Activated naive CD4-positive, alpha-beta T cell treated with anti-CD3 and anti-CD28 coated beads, Interleukin-2, amount 50 U/mL, for 16 hours (primary cell): ENCODE data around the gene MAT1A.
"Not testable (repeated sequence)": the region's sequence is repeated elsewhere in the genome, so short reads cannot be mapped to it uniquely, and the experiment has no call there.

Experiments
- DNase-seq: peaks from one replicate; pipeline ENCODE4 v3.0.0-alpha.2; 2020

Gene MAT1A

DNA sequence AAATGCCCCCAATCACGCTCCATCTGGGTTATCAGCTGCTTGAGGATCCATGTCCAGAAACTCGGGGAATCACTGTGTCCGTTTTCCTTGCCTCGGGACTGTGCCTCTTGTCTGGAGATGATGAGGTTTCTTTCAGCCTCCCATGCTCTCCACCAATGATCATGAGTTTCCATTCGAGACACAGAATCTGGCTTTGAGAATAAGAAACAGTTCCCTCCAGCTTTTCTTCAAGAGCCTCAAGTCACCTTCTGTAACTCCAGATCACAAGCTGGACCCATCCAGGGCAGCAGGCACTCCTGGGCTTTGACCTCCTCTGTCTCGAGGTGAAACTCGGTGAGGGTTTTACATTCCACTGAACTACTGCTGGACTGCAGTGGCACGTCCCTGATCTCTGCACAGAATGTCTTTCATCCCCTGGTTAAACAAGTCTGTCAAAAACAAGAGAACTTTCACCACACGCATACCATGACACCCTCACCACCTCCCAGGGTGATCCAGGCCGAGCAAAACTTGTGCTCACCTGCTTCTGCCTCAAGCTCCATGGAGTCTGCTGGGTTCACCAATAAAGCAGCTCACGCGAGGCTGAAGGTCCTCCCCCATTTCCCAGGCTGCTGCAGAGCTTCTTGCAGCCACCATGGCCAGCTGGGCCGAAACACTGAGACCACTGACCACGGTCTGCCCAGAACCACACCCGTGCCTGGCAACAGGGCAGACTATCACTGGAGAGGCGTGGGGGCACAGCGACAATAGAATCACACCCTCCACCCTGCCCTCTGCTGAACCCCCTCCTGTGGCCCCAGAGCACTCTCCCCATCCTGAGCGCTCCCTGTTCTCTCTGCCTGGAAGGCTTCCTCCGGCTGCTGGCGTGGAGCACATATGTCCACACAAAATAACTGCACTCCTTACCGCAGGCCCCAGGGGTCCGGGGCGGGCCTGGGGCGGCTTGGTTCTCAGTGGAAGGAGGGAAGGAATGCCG lies 25.1 kb downstream of the MAT1A start:
- DNase-seq: no peak

DNA sequence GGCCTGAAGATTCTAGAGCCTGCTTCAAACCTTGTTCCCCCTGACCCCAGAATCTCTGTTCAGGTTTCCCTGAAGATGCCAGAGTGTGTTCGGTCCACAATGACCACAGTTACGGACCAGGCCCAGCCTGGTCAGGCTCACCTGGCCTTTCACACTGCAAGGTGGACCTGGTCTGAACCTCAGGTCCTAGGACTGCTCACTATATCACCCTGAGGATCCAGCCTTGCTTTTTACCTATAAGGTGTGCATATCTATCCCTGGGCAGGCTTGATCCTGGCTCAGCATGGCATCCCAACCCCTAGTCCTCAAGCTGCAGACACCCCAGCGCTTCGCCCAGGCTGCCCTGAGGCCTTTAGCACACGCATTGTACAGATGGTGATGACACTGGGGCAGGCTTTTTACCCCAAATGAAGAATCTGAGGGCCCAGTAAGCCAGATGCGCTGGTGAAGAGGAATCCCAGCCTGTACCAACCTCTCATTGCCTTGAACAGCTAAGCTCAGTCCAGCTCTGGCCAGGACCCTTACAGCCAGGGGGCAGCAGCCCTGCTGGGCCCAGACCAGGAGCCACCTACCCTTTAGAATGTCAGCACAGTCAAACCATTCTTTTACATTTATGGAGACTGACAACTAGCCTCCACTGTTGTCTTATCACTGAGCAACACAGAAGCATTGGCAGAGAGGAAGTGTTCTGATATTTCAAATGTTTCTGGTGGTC lies 28.0 kb downstream of the MAT1A start:
- no peak for DNase-seq

DNA sequence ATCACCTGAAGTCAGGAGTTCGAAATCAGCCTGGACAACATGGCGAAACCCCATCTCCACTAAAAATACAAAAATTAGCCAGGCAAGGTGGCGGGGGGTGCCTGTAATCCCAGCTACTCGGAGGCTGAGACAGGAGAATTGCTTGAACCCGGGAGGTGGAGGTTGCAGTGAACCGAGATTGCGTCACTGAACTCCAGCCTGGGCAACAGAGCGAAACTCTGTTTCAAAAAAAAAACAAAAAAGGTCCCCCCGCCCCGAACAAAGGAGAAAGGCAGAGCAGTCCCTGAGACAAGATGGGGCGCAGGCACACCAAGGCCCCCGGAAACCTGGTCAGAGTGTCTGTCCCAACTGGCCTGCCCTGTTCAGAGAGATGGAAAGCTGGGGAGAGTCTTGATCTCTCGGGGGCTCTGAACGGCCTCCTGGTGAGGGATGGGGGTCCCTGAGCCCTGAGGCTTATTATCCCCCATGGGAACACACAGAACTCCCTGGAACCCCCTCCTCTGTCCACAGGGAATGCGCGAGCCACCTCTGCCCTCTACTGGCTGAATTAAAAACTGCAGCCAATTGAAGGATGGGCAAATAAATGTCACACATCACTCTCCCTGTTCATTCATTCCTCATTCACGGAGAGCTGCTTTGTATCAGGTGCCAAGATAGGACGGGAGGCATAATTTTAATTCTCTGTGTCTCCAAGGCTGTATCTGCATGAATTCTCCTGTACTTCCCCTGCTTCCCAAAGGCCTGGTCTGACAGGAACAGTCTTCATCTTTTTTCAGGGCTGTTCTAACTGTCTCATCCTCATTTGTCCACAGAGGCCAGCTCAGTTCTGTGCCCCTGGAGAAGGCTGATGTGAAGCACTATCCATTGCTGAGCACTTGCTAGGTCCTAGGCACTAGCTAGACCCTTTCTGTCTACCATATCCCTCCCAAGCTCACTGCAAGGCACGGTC lies 28.9 kb downstream of the MAT1A start:
- DNase-seq: no peak

DNA sequence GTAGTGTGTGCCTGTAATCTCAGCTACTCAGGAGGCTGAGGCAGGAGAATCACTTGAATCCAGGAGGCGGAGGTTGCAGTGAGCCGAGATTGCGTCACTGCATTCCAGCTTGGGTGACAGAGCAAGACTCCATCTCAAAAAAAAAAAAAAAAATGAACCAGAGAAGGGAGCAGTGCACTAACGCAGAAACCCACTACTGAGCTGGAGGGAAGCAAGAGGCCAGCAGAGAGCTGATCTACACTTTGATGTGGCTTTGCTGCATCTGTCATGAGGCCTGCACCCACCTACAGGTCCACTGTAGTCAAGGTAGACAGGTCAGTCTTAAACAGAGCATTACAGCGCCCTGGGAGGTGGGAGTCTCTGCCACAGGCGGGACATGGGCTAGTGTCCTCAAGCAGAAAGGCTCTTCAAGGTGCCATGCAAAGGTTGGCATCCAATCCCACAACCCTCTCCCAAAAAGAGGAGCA lies 30.0 kb downstream of the MAT1A start:
- DNase-seq: no peak

DNA sequence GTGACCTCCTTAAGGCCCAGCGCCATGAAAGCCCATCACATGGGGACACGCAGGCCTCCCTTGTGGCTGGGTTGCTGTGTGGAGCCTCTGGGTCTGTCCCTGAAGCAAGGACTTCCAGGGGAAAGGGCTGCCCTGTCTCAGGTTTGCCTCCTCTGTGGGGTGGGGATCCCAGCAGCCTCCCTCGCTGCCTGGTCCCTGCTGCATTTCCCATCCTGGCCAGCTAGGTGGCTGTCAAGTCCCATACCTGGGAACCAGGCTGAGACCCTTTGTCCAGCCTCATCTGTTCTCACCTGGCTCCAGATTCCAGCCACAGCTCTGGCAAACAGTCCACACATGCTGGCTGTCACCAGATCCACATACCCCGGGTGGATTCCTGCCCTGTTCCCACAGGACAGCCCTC lies 32.7 kb downstream of the MAT1A start:
- DNase-seq: not testable (repeated sequence)

DNA sequence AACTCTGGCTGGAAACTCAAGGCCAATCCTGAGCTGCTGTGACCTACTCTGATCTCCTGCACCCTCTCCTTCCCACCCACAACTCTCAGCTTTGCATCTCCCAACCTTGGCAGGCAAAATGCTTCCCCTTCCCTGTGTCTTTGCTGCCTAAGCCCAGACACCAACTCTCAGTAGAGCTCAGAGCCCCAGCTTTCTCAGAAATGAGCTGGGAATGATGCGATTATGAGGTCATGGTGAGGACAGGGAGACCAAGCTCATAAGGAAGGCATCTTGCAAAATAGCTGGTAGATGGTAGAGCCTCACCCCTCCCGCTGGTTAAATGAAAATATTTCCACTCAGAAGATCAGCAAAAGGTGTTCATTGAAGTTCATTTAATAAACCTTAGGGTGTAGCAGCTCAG lies 34.7 kb downstream of the MAT1A start:
- DNase-seq: not testable (repeated sequence)

DNA sequence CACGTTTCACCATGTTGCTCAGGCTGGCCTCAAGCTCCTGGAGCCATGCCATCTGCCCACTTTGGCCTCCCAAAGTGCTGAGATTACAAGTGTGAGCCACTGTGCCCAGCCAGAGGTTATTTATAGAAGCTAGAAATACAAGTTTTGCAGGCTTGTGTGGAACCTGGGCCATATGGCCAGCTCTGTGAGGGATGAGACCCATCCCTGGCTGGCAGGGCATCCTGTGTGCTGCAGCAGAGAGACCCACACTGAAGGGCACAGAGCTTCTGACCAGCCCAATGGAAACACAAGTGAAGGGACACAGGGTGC lies 35.5 kb downstream of the MAT1A start:
- not testable (repeated sequence) for DNase-seq

DNA sequence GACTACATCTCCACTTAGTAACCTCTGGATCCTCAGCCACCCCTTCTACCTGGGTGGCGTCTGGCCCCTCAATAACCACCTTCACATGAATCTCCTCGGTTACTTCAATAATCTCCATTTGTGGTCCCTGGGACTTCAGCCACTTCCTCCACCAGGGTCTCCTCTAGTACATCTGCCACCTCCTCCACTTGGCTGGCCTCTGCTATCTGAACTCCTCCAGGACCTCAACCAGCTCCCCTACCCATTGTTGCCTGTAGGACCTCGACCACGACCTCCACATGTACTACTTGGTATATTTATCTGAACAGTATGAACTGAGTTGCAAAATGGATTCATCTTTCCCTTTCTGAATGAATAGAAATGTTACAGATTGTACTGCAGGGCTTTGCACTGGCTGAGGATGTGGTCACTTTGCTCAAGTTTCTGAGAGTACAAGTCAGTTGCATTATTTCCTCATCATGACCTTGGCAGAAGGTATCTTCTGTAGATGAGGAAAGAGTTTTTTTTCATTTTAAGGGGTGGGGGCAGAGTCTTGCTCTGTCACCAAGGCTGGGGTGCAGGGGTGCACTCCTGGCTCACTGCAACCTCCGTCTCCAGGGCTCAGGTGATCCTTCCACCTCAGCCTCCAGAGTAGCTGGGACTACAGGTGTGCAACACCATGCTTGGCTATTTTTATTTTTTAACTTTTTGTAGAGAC lies 36.0 kb downstream of the MAT1A start:
- DNase-seq: no peak

DNA sequence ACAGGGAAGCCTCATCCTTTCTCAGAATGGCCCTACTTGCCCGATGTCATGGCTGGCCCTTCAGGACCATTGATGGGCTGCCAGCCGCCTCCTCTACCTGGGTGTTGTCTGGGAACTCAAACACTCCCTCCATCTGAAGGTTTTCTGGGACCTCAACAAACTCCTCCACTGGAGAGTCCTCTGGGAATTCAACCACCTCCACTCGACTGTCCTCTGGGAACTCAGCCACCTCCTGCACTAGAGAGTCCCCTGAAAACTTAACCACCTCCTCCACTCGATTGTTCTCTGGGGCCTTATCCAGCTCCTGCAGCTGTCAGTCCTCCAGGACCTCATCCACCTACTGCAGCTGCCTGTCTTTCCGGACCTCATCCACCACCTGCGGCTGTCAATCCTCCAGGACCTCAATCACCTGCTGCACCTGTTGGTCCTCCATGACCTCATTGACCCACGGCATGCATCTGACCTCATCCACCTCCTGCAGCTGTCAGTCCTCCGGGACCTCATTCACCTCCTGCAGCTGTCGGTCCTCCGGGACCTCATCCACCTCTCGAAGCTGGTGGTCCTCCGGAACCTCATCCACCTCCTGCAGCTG lies 37.1 kb downstream of the MAT1A start:
- DNase-seq: no peak

DNA sequence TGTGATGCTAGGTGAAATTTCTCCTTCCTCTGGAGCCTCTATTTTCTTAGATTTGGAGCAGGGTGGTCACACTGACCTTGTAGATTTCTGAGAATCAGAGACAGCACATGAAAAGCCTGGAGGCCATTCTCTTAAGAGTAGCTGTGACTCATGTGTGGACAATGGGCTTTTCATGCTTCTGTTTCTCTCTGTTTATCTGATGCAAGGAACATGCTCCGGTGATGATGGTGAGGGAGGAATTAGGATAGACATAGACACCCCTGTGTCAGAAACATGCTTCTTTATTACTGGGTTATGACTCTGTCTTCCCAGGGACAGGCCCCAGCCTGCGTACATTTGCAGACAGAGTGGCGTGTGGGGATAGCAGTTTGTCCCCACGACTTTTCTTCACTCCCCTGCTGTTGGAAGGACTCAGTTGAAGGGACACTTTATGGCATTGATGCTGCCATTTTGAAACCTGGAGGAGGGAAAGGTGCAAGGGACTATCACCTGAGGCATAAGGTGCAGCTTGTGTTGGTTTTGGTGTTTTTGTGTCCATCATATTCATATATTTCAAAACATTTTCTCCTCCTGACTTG lies 37.7 kb downstream of the MAT1A start:
- DNase-seq: not testable (repeated sequence)

DNA sequence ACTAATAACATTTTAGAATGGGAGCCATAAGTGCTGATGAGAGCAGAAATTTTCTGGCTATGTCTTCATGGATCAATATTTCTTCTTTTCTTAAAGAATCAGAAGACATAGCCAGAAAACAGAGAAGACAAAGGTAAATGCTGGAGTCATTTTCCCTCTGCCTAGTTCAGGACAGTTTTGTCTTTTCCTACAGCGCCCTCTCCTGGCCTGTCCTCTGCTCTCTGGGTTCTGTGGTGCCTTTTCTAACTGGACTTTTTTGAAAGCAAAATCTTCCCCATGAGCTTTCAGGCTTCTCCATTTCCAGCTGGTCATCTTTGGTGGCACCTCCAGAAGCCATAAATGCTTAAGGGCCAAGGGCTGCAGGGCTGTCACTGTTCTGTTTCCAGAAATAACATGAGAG lies 39.1 kb downstream of the MAT1A start:
- not testable (repeated sequence) for DNase-seq

DNA sequence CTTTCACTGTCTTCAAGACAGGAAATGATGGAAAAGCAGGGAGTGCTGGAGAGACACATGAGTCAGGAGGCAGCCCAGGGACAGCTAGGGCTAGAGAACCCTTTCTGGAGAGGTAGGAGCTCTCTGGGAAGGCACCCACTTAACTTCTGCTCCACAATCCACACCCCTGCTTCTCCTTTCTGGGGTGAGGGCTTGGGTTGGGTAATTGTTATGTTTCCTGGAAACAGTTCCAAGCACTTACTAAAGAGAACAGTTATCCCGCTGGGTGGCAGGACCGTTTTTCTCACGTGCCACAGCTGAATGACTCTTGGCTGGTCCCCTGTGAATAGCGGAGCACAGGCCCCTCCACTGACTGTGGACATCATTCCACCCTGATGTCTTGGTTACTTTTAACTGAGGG lies 39.6 kb downstream of the MAT1A start:
- not testable (repeated sequence) for DNase-seq

DNA sequence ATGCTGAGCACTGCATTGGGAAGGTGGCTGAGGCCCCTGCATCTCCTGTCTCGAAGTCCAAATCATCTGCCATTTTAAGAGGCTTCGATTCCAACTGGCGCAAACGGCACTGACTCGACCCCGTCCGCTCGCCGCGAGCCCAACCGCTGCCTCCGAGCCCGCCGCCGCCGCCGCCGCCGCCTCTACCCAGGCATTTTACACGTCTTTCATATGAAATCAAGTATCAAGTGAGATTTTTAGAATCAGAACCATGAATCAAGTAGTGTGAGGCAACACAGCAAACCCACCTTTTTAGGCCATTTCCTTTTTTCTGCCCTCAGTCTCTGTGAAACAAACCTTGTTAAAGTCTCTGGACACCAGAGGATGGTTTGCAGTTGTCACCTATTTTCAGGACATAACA lies 41.8 kb downstream of the MAT1A start:
- DNase-seq: not testable (repeated sequence)

DNA sequence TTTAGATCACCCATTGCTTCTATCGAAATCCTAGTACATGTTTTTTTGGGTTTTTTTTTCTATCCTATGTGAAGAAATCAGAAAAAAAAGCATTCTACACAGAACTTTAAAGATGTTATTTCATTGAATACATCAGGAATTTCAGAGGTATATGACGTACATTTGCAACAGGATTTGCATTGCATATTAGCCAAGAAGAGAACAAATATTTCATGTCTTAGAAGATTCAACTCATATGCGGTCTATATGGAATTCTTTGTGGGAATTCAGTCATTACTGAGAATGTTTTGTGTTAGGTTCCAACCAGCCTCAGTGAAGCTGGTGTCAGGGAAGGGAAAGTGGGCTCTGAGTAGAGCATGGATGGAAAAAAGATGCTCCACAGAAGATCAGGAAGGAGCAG lies 45.1 kb downstream of the MAT1A start:
- DNase-seq: not testable (repeated sequence)

DNA sequence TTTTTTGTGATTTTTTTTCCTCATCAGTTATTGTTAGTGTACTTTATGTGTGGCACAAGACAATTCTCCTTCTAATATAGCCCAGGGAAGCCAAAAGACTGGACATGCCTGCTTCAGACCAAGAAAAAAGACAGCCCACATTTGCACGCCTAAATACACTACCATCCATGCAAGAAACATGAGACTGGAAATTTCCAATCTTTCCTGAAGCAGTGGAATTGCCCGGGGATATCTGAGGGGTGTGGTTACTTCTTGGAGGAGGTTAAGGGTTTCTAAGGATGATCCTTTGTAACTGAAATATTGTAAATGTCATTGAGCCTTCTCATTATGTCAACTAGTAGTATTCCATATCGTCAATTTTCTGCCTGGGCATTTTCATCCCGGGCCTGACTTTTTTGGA lies 47.1 kb downstream of the MAT1A start:
- DNase-seq: not testable (repeated sequence)

DNA sequence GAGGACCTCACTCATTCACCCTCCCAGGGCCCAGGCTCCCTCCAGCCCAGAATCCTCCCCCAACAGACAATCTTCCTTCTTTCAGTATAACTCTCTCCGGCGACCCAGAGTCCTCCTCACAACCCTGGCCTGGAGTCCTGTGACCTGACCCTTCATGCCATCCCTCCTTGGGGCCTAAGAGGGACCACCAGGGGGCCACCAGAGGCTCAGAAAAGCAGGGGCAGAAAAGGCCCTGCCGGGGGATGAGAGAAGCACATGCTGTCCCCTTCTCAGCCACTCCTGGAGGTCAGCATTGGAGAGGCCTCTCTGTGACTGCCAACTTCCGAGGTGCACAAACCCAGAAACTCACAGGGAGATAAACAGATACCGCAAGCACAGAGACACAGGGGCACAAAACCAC lies 53.0 kb downstream of the MAT1A start:
- DNase-seq: not testable (repeated sequence)

DNA sequence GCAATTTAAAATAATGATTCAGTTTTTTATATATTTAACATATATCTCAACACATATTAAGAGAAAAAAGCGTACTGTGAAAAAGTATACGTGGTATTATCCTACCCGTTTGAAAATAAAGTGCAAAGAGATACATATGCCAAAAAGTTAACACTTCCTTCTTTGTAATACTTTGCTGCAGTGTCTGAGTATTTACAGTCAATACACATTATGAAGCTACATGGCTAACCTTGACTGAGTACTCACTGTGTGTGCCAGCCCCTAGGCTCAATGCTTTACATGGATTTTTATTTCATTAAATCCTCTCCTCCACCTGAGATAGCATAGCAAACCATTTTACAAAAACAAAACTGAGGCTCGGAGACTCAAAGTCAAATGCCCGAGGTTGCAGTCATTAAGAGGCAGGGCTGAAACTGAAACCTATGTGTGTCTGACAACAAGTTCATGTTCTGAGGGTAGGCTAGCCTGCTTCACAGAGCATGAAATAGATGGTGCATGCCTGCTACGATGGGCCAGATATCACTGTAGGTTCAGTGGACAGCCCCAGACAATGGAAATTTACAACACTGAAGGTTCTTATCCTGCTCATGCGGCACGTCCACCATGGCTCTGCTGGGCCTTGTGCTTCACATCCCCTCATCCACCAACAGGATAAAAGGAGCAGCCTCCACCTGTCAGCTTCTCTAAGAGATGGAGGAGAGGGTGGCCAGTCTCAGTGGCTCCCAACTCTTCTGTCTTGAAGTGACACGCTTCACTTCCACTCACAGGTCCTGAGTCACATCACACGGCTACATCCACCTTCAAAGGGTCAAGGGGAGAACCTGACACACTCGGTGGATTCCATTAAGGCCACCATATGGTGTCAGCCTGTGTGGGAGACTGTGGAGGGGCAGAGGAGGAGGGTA lies 54.9 kb downstream of the MAT1A start:
- not testable (repeated sequence) for DNase-seq

DNA sequence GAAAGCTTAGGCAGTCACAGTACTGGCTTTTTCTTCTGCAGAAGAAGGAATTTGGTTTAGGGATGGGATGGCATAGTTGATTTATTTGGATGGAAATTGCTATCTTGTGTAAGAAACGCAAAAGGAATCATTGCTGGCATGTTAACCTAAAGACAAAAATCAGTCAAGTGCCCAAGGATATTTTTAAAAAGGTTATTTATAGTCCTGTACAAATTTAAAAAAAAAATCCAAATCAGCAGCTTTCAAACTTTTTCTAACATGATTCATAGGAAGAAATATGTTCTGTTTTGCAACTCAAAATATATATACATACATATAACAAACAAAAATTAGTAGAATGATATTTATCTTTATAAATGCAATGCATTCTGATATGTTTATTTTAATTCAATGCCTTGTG lies 55.6 kb downstream of the MAT1A start:
- DNase-seq: not testable (repeated sequence)

DNA sequence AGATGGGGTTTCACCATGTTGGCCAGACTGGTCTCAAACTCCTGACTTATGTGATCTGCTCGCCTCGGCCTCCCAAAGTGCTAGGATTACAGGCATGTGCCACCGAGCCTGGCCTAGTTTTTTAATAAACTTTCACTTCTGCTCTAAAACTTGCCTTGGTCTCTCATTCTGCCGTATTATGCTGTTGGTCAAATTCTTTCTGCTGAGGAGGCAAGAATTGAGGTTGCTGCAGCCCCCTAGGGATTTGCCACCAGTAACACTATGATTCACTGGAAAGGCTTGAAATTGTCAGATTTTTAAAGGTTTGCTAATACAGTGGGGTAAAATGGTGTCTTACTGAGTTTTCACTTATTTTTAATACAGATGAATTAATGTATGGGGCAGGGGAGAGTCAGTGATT lies 62.7 kb downstream of the MAT1A start:
- not testable (repeated sequence) for DNase-seq

DNA sequence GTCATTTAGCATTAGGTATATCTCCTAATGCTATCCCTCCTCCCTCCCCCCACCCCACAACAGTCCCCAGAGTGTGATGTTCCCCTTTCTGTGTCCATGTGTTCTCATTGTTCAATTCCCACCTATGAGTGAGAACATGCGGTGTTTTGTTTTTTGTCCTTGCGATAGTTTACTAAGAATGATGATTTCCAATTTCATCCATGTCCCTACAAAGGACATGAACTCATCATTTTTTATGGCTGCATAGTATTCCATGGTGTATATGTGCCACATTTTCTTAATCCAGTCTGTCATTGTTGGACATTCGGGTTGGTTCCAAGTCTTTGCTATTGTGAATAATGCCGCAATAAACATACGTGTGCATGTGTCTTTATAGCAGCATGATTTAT lies 66.4 kb downstream of the MAT1A start:
- not testable (repeated sequence) for DNase-seq
